ENCODE measurements around the gene ALS2CL. TPM values are rescaled to one million over a fixed set of nuclear protein-coding genes. Genes with fewer than 3 reads are reported as not detected.

ALS2CL gene
- polyA plus RNA-seq, 2 of the 4 experiments (the other 2 are of a cell fraction): 2.3 to 4.0 TPM

DNA sequence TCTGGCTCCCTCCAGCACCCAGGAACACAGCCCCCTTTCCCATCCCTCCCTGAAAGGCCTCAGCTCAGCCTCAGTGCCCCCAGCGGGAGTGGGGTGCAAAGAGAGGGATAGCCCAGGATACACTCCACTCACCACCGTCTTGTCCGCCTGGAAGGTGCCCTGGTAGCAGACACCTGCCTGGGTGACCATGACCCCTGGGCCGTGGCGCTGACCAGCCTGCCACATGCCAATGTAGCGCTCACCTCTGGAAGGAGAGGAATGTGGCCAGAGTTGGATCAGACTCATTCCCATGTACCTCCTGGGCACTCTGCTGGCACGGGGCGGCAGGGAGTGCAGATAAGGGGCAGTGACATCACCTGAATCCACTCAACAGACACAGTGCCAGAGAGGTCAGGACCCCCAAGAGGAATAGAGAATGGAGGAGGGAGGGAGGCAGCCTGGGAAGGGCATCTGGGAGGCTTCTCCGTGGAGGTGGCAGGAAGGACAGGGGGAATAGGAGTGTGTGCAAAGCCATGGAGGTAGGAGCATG, 13.1 kb downstream of the ALS2CL start:
- Histone ChIP-seq H3K9me3 (no peaks in the 10 kb centered on the region), H3K27ac (no peak overlapping the region), H3K4me1 (no peaks in the 10 kb centered on the region), H3K4me3 (no peak overlapping the region), H3K4me2 (no peak overlapping the region)
- WGBS (ENCODE audit: missing lambda C conversion rate): 79% methylated on average over 7 of the region's 9 CpGs
- DNase-seq (ENCODE audit: low read depth in 1 of 2, low spot score in 1 of 2) (no peak), ATAC-seq (no peak), FAIRE-seq (no peak)
- TF ChIP-seq, protein P1, sequence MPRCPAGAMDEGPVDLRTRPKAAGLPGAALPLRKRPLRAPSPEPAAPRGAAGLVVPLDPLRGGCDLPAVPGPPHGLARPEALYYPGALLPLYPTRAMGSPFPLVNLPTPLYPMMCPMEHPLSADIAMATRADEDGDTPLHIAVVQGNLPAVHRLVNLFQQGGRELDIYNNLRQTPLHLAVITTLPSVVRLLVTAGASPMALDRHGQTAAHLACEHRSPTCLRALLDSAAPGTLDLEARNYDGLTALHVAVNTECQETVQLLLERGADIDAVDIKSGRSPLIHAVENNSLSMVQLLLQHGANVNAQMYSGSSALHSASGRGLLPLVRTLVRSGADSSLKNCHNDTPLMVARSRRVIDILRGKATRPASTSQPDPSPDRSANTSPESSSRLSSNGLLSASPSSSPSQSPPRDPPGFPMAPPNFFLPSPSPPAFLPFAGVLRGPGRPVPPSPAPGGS (IDR thresholded peaks at IDR 0.05): no peak
- TF ChIP-seq ATOH8 (CRISPR knock-in tag; IDR thresholded peaks at IDR 0.05; ENCODE audit: low read depth) (no peak), CEBPB (IDR thresholded peaks at IDR 0.05) (no peak), JUNB (IDR thresholded peaks at IDR 0.05) (no peak), CTCF (IDR thresholded peaks at IDR 0.05) (no peak), FOSL2 (IDR thresholded peaks at IDR 0.05) (no peak), FOSL2 (CRISPR knock-in tag; IDR thresholded peaks at IDR 0.05) (no peak), ZC3H11A (IDR thresholded peaks at IDR 0.05) (no peak), KDM5A (IDR thresholded peaks at IDR 0.05) (no peak), RCOR1 (IDR thresholded peaks at IDR 0.05; ENCODE audit: low read depth, low read length) (no peak)
- TF ChIP-seq, protein P2, sequence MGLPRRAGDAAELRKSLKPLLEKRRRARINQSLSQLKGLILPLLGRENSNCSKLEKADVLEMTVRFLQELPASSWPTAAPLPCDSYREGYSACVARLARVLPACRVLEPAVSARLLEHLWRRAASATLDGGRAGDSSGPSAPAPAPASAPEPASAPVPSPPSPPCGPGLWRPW (IDR thresholded peaks at IDR 0.05): no peak
- POLR2A ChIA-PET: no interaction called here
- CTCF ChIA-PET: no interaction called here

DNA sequence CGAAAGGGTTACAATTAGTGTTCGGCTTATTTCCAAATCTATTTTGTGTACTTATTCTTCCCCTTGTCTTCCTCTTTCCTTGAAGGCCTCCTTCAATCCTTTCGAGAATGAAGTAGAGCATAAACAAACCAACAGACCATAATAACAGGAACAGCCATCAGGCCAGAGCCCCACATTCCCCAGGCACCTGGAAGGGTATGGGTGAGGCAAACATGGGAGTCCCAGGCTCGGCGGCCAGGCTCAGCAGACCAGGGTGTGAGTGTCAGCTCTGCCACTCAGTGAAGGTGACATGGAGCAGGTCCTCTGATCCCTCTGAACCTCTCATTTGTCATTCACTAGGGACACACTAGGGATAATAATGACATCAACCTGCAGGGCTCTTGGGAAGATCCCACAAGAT, 13.8 kb downstream of the ALS2CL start:
- Histone ChIP-seq H3K9me3 (no peaks in the 10 kb centered on the region), H3K4me3 (no peak overlapping the region), H3K4me1 (no peaks in the 10 kb centered on the region), H3K4me2 (no peak overlapping the region), H3K27ac (no peak overlapping the region)
- ChIA-PET POLR2A (no interaction called here), CTCF (no interaction called here)
- no peak for FAIRE-seq
- WGBS (ENCODE audit: missing lambda C conversion rate): 80% methylated on average over 5 of the region's 5 CpGs
- TF ChIP-seq PHF8 (IDR thresholded peaks at IDR 0.05; ENCODE audit: borderline replicate concordance, low read depth) (no peak), CHD2 (IDR thresholded peaks at IDR 0.05; ENCODE audit: low read length, partially characterized antibody) (no peak), CHD4 (IDR thresholded peaks at IDR 0.05; ENCODE audit: borderline replicate concordance) (no peak), NPAS2 (CRISPR knock-in tag; IDR thresholded peaks at IDR 0.05; ENCODE audit: borderline replicate concordance) (no peak)
- TF ChIP-seq, protein P1 (IDR thresholded peaks at IDR 0.05): no peak
- no peak for ATAC-seq
- DNase-seq (ENCODE audit: low read depth in 1 of 2, low spot score in 1 of 2): no peak

- Histone ChIP-seq H3K4me3 (no peak overlapping the region), H3K27ac (no peak overlapping the region), H3K9me3 (no peaks in the 10 kb centered on the region), H3K4me2 (no peak overlapping the region), H3K4me1 (no peaks in the 10 kb centered on the region)
- ATAC-seq: no peak
- POLR2A ChIA-PET: no interaction called here
- DNase-seq (ENCODE audit: low read depth in 1 of 2, low spot score in 1 of 2): no peak
- TF ChIP-seq NR3C1 (IDR thresholded peaks at IDR 0.05) (no peak), CBX2 (IDR thresholded peaks at IDR 0.05; ENCODE audit: borderline replicate concordance, low read depth) (no peak), FOSB (CRISPR knock-in tag; IDR thresholded peaks at IDR 0.05) (no peak), CBX8 (IDR thresholded peaks at IDR 0.05) (no peak), CHD2 (IDR thresholded peaks at IDR 0.05; ENCODE audit: low read length, partially characterized antibody) (no peak), GATA3 (IDR thresholded peaks at IDR 0.05; ENCODE audit: borderline replicate concordance) (no peak), POLR2AphosphoS2 (conservative IDR thresholded peaks at IDR 0.05; ENCODE audit: low read length) (no peak)
- WGBS (ENCODE audit: missing lambda C conversion rate): 20% methylated on average over 1 of the region's 6 CpGs
- FAIRE-seq: no peak
- CTCF ChIA-PET: no interaction called here
Measured at GRCh38 chr3:46678280-46678679, 15.2 kb downstream of the ALS2CL start.
